SK-N-MC (cell line): ENCODE results near the gene ABCA5.

ENCODE experiments used
- DNase-seq: peaks from one replicate; pipeline ENCODE4 v3.0.0-alpha.2; 2011; ENCODE audit warnings: low read depth, low spot score
- H3K27ac ChIP-seq: fragments of 200-600 bp; sonication (generic); 2 replicates; pipeline ENCODE4 v1.5.1; 2016; ENCODE audit warnings: mixed run types
- H3K36me3 ChIP-seq: fragments of 200-600 bp; sonication (generic); 2 replicates; pipeline ENCODE4 v1.6.1; 2017; ENCODE audit warnings: antibody characterized with exemption, low read length, mixed read lengths; ENCODE audit not compliant: insufficient read depth
- H3K4me3 ChIP-seq: fragments of 200-600 bp; sonication (generic); 2 replicates; pipeline ENCODE4 v1.5.1; 2016
- H3K9ac ChIP-seq: fragments of 200-600 bp; sonication (generic); 2 replicates; pipeline ENCODE4 v1.8.0; 2017; ENCODE audit warnings: mixed run types, mixed read lengths; ENCODE audit not compliant: insufficient read length
- H3K9me3 ChIP-seq: fragments of 200-600 bp; sonication (generic); 2 replicates; pipeline ENCODE4 v1.6.1; 2017; ENCODE audit warnings: low read depth, mild to moderate bottlenecking, antibody characterized with exemption, low read length, moderate library complexity, mixed read lengths
- EZH2 ChIP-seq: fragments of 200-600 bp; sonication (generic); IDR thresholded peaks from one replicate; pipeline ENCODE4 v1.6.1; 2017; ENCODE audit warnings: antibody characterized with exemption
- FOXP2 ChIP-seq: optimal IDR thresholded peaks from 2 replicates; pipeline ENCODE3; 2011; ENCODE audit warnings: mild to moderate bottlenecking, moderate library complexity; ENCODE audit not compliant: insufficient read depth; ENCODE audit errors: extremely low read length, control extremely low read depth
- POLR2AphosphoS5 ChIP-seq: IDR thresholded peaks from 2 replicates; pipeline ENCODE4 v1.6.1; 2012; ENCODE audit warnings: mild to moderate bottlenecking, low read depth, low read length, borderline replicate concordance

The ABCA5 gene, protein sequence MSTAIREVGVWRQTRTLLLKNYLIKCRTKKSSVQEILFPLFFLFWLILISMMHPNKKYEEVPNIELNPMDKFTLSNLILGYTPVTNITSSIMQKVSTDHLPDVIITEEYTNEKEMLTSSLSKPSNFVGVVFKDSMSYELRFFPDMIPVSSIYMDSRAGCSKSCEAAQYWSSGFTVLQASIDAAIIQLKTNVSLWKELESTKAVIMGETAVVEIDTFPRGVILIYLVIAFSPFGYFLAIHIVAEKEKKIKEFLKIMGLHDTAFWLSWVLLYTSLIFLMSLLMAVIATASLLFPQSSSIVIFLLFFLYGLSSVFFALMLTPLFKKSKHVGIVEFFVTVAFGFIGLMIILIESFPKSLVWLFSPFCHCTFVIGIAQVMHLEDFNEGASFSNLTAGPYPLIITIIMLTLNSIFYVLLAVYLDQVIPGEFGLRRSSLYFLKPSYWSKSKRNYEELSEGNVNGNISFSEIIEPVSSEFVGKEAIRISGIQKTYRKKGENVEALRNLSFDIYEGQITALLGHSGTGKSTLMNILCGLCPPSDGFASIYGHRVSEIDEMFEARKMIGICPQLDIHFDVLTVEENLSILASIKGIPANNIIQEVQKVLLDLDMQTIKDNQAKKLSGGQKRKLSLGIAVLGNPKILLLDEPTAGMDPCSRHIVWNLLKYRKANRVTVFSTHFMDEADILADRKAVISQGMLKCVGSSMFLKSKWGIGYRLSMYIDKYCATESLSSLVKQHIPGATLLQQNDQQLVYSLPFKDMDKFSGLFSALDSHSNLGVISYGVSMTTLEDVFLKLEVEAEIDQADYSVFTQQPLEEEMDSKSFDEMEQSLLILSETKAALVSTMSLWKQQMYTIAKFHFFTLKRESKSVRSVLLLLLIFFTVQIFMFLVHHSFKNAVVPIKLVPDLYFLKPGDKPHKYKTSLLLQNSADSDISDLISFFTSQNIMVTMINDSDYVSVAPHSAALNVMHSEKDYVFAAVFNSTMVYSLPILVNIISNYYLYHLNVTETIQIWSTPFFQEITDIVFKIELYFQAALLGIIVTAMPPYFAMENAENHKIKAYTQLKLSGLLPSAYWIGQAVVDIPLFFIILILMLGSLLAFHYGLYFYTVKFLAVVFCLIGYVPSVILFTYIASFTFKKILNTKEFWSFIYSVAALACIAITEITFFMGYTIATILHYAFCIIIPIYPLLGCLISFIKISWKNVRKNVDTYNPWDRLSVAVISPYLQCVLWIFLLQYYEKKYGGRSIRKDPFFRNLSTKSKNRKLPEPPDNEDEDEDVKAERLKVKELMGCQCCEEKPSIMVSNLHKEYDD (N-terminal part only)

GRCh38 chr17:69327060-69327831 is at the start of gene ABCA5:
Gene ABCA5, minus strand, starts transcription at chr17:69327133. Its CDS starts 12,718 bp downstream, at chr17:69314415.
- H3K27ac ChIP-seq = no peak within 1 kb of the TSS
- H3K36me3 ChIP-seq = no peaks in the 10 kb centered on the region
- peak within 1 kb of the TSS; percentile 98 for H3K4me3 ChIP-seq
- no peak for DNase-seq
- peak within 1 kb of the TSS; percentile 75 for H3K9ac ChIP-seq
- no peaks in the 10 kb centered on the region for H3K9me3 ChIP-seq
- TF ChIP-seq FOXP2 (no peak), POLR2AphosphoS5 (peak; percentile 59; the same call in 1 of the 2 replicates)

DNA sequence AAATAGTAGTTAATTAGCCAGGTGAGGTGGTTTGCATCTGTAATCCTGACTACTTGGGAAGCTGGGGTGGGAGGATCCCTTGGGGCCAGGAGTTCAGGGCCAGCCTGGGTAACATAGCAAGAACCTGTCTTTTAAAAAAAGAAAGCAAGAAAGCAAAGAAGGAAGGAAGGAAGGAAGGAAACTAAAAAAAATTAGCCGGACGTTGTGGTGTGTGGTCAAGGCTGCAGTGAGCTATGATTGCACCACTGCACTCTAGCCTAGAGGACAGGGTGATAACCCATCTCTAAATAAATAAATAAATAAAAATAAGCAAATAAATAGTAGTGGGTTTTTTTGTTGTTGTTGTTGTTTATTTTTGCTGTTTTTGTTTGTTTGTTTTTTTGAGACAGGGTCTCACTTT is 48.3 kb upstream of the ABCA5 start:
- H3K27ac ChIP-seq = no peak overlapping the region
- H3K9ac ChIP-seq = no peak overlapping the region
- no peaks in the 10 kb centered on the region for H3K36me3 ChIP-seq
- TF ChIP-seq EZH2 (no peak), POLR2AphosphoS5 (no peak), FOXP2 (no peak)
- no peaks in the 10 kb centered on the region for H3K9me3 ChIP-seq
- DNase-seq = no peak
- H3K4me3 ChIP-seq = no peak overlapping the region

GRCh38 chr17:69373069-69373468 is 46.1 kb upstream of the ABCA5 start:
- Histone ChIP-seq H3K36me3 (no peaks in the 10 kb centered on the region), H3K9ac (no peak overlapping the region), H3K9me3 (no peaks in the 10 kb centered on the region), H3K27ac (no peak overlapping the region), H3K4me3 (no peak overlapping the region)
- no peak for DNase-seq
- no peak for TF ChIP-seq EZH2
- no peak for TF ChIP-seq POLR2AphosphoS5
- TF ChIP-seq FOXP2 = no peak

DNA sequence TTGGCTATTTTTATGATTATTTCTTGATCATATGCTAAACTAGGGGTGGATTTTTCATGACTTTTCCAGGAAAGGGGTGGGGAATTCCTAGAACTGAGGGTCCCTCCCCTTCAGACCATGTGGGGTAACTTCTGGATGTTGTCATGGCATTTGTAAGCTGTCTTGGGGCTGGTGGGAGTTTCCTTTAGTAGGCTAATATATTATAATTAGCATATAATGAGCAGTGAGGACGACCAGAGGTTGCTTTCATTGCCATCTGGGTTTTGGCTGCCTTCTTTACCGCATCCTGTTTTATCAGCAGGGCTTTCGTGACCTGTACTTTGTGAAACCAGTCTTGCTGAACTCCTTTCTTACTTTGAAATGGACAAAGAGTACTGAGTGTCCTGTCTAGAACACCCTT is 40.4 kb upstream of the ABCA5 start:
- TF ChIP-seq EZH2 (no peak), FOXP2 (no peak), POLR2AphosphoS5 (no peak)
- DNase-seq = no peak
- no peak overlapping the region for H3K27ac ChIP-seq
- H3K36me3 ChIP-seq = no peaks in the 10 kb centered on the region
- H3K9me3 ChIP-seq = no peaks in the 10 kb centered on the region
- H3K9ac ChIP-seq = no peak overlapping the region
- H3K4me3 ChIP-seq = no peak overlapping the region

GRCh38 chr17:69363488-69364210 is 36.7 kb upstream of the ABCA5 start:
- Histone ChIP-seq H3K9ac (no peak overlapping the region), H3K4me3 (no peak overlapping the region), H3K27ac (no peak overlapping the region), H3K9me3 (no peaks in the 10 kb centered on the region), H3K36me3 (no peaks in the 10 kb centered on the region)
- no peak for TF ChIP-seq EZH2
- TF ChIP-seq FOXP2 = no peak
- TF ChIP-seq POLR2AphosphoS5 = no peak
- no peak for DNase-seq

DNA sequence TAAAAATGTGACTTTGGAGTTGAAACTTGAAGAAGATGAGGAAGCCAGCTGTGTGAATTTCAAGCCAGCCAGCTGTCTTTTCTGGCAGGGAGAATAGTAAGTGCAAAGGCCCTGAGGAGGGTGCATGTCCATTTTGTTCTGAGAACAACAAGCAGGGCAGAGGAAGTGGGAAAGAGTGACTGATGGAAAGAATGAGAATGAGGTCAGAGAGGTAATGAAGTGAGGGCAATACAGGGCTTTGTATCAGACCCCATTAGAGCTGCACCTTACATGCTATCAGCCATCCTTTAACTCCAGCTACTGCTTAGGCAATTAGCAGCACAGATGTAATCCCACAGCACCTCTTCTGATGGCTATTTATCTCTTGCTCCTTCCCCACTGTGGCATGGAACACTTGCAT is 34.2 kb upstream of the ABCA5 start:
- TF ChIP-seq POLR2AphosphoS5 (no peak), EZH2 (no peak), FOXP2 (no peak)

More for the DNA sequence above, 34.2 kb upstream of the ABCA5 start:
- Histone ChIP-seq H3K4me3 (no peak overlapping the region), H3K27ac (no peak overlapping the region), H3K36me3 (no peaks in the 10 kb centered on the region), H3K9me3 (no peaks in the 10 kb centered on the region), H3K9ac (no peak overlapping the region)
- DNase-seq = no peak
